RKO (cell line): ENCODE data around the gene GSTM2.

Experiments used
- DNase-seq: peaks from one replicate; pipeline ENCODE4 v3.0.0-alpha.2; 2016; ENCODE audit warnings: low spot score

Gene GSTM2

GRCh38 chr1:109629372-109630030, 38.4 kb upstream of the GSTM2 start:
- DNase-seq, result no peak

- DNase-seq, result no peak
These were observed 37.6 kb upstream of the GSTM2 start for GRCh38 chr1:109630081-109630897.

GRCh38 chr1:109630898-109631512, 36.9 kb upstream of the GSTM2 start:
- DNase-seq, result no peak

GRCh38 chr1:109631513-109632505, 36.0 kb upstream of the GSTM2 start:
- no peak for DNase-seq

GRCh38 chr1:109632671-109633346, 35.0 kb upstream of the GSTM2 start:
- DNase-seq, result no peak

GRCh38 chr1:109634292-109634691, 33.6 kb upstream of the GSTM2 start:
- no peak for DNase-seq

- no peak for DNase-seq
These were observed 32.8 kb upstream of the GSTM2 start for GRCh38 chr1:109634771-109635750.

- DNase-seq, result no peak
These were observed 32.0 kb upstream of the GSTM2 start for GRCh38 chr1:109635862-109636200.

GRCh38 chr1:109636201-109636952, 31.5 kb upstream of the GSTM2 start:
- DNase-seq, result no peak

GRCh38 chr1:109637446-109637845, 30.4 kb upstream of the GSTM2 start:
- no peak for DNase-seq

GRCh38 chr1:109639063-109639840, 28.6 kb upstream of the GSTM2 start:
- no peak for DNase-seq

GRCh38 chr1:109639841-109640184, 28.0 kb upstream of the GSTM2 start:
- no peak for DNase-seq

GRCh38 chr1:109640285-109640865, 27.5 kb upstream of the GSTM2 start:
- DNase-seq, result peak; percentile 56

GRCh38 chr1:109641078-109641740, 26.6 kb upstream of the GSTM2 start:
- no peak for DNase-seq

- DNase-seq, result no peak
These were observed 26.0 kb upstream of the GSTM2 start for GRCh38 chr1:109641861-109642260.

- DNase-seq, result no peak
These were observed 25.2 kb upstream of the GSTM2 start for GRCh38 chr1:109642626-109643025.

- peak; percentile 79 for DNase-seq
These were observed 24.2 kb upstream of the GSTM2 start for GRCh38 chr1:109643385-109644230.
